Gastrocnemius medialis (tissue), 4 donors: ENCODE measurements around the gene EIF5.

ENCODE experiments used
- POLR2A ChIP-seq, 2 donors: fragments of 450-650 bp; IDR thresholded peaks; one replicate each; pipeline ENCODE4 v1.6.1; 2017; ENCODE audit warnings: antibody characterized with exemption in 2 of 2, mild to moderate bottlenecking in 2 of 2, moderate library complexity in 2 of 2
- TF ChIP-seq, protein P1 (sequence below), 5 experiments: fragments of 450-650 bp in 3 of 5; fragments of 200-600 bp in 2 of 5; sonication (generic) in 2 of 5; IDR thresholded peaks in 4 of 5; conservative IDR thresholded peaks in 1 of 5; 1 replicate in 4 of 5; 2 replicates in 1 of 5; pipeline ENCODE4 v1.5.1; 2016 to 2019; ENCODE audit warnings: antibody characterized with exemption in 5 of 5, mild to moderate bottlenecking in 3 of 5, moderate library complexity in 3 of 5

DNA sequence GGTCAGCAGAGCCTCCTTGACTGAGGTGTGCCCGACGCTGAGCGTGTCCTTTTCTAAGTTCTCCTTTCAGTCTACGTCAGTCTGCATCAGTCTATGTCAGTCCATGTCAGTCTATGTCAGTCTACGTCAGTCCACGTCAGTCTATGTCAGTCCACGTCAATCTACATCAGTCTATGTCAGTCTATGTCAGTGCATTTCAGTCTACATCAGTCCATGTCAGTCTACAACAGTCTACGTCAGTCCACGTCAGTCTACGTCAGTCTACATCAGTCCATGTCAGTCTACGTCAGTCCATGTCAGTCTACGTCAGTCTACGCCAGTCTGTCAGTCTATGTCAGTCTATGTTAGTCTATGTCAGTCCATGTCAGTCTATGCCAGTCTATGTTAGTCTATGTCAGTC, 15.9 kb downstream of the EIF5 start:
- TF ChIP-seq, protein P1, sequence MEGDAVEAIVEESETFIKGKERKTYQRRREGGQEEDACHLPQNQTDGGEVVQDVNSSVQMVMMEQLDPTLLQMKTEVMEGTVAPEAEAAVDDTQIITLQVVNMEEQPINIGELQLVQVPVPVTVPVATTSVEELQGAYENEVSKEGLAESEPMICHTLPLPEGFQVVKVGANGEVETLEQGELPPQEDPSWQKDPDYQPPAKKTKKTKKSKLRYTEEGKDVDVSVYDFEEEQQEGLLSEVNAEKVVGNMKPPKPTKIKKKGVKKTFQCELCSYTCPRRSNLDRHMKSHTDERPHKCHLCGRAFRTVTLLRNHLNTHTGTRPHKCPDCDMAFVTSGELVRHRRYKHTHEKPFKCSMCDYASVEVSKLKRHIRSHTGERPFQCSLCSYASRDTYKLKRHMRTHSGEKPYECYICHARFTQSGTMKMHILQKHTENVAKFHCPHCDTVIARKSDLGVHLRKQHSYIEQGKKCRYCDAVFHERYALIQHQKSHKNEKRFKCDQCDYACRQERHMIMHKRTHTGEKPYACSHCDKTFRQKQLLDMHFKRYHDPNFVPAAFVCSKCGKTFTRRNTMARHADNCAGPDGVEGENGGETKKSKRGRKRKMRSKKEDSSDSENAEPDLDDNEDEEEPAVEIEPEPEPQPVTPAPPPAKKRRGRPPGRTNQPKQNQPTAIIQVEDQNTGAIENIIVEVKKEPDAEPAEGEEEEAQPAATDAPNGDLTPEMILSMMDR (IDR thresholded peaks at IDR 0.05 in 4 of 5, conservative IDR thresholded peaks at IDR 0.05 in 1 of 5), result no peak
- no peak for TF ChIP-seq POLR2A (IDR thresholded peaks at IDR 0.05)
